ENCODE data around the gene ODAD3. TPM values are rescaled to one million over a fixed set of nuclear protein-coding genes. Genes with fewer than 3 reads are reported as not detected.
A peak's percentile ranks its signal among the peaks of the same experiment; 100 is the strongest.

Gene ODAD3
- total and polyA plus RNA-seq, 2 of the 13 experiments (the other 11 are each of a cell fraction or from before 2014, with no cell fraction given), result 0.04 to 0.08 TPM

GRCh38 chr19:11478167-11479089, 43.5 kb upstream of the ODAD3 start:
- ChIA-PET POLR2A (no interaction called here), CTCF (ENCODE audit: low intra/inter-chr PET ratio, low total read pairs) (no interaction called here)
- no TSS peak for BruUV-seq (replicated peaks)
- Histone ChIP-seq H3K36me3 (replicated peaks in 1 of 2; ENCODE audit: control insufficient read depth in 1 of 2, insufficient read depth in 2 of 2, low read length in 2 of 2) (no peaks in the 10 kb centered on the region), H3K9ac (ENCODE audit: insufficient read depth, low read depth, low read length) (no peak overlapping the region), H4K20me1 (ENCODE audit: insufficient read depth, low read length) (peaks cover 10% of the 10 kb centered on the region; the same call in 1 of the 2 replicates), H2AFZ (ENCODE audit: low read length) (no peak overlapping the region), H3K4me2 (ENCODE audit: low read depth, low read length) (0 out of 2 replicates have a peak overlapping the region, but pooled peaks have one; percentile 51), H3K27ac (ENCODE audit: extremely low read length, insufficient read depth, low read length) (no peak overlapping the region), H3K4me3 (replicated peaks in 1 of 3; ENCODE audit: insufficient read depth in 1 of 3, low read depth in 2 of 3, low read length in 3 of 3) (peak overlapping the region in 1 of 3 experiments; percentile 37; a peak in 1 of 6 replicates), H3K4me1 (ENCODE audit: insufficient read depth, low read length) (peaks cover 17% of the 10 kb centered on the region), H3K79me2 (ENCODE audit: insufficient read depth, low read length) (no peaks in the 10 kb centered on the region), H3K27me3 (ENCODE audit: control insufficient read depth in 1 of 2, insufficient read depth in 2 of 2, low read length in 2 of 2) (peaks cover 5 to 34% of the 10 kb centered on the region in 2 experiments; a peak in 4 of 5 replicates), H3K9me3 (ENCODE audit: low read length) (no peaks in the 10 kb centered on the region)
- TF ChIP-seq KLF15 (CRISPR knock-in tag; IDR thresholded peaks at IDR 0.05; ENCODE audit: borderline replicate concordance), result no peak
- TF ChIP-seq ZNF337 (CRISPR knock-in tag; IDR thresholded peaks at IDR 0.05; ENCODE audit: borderline replicate concordance, low read depth), result no peak
- no peak for TF ChIP-seq RBFOX2 (IDR thresholded peaks at IDR 0.05; ENCODE audit: low read depth, low read length)
- no peak for TF ChIP-seq ZNF281 (CRISPR knock-in tag; IDR thresholded peaks at IDR 0.05; ENCODE audit: borderline replicate concordance)
- no peak for TF ChIP-seq ERF (CRISPR knock-in tag; IDR thresholded peaks at IDR 0.05)
- no peak for TF ChIP-seq RORA (CRISPR knock-in tag; IDR thresholded peaks at IDR 0.05)
- peak; percentile 33; the same call in 1 of the 2 replicates for TF ChIP-seq MNT (IDR thresholded peaks at IDR 0.05)
- TF ChIP-seq PHF5A (CRISPR knock-in tag; IDR thresholded peaks at IDR 0.05; ENCODE audit: low read depth, unreplicated experiment), result no peak
- no peak for TF ChIP-seq SRSF9 (IDR thresholded peaks at IDR 0.05; ENCODE audit: borderline replicate concordance, insufficient read depth, low read depth, low read length, poor library complexity, severe bottlenecking)
- intact Hi-C loops (cut with micrococcal nuclease; ENCODE audit: unreplicated experiment) (no loop called here), in situ Hi-C loops (cut with HindIII; ENCODE audit: extremely low pct_ligation_motif_present, low pct_unique_long_range_greater_than_20kb) (no loop called here)
- ATAC-seq (no peak), FAIRE-seq (no peak), DNase-seq (ENCODE audit: low spot score) (no peak)
- 15% methylated on average over 18 of the region's 19 CpGs for WGBS (ENCODE audit: low lambda C conversion rate)
